H1 (cell line): ENCODE results near the gene PACSIN1. TPM values are rescaled to one million over a fixed set of nuclear protein-coding genes. Genes with fewer than 3 reads are reported as not detected.

ENCODE experiments used
- HDAC6 ChIP-seq: IDR thresholded peaks from one replicate; pipeline ENCODE4 v1.7.1; 2012; ENCODE audit warnings: low read depth, mild to moderate bottlenecking, inconsistent platforms, low read length, moderate library complexity
- polyA plus RNA-seq, 7 experiments: library from polyadenylated mRNA; depleted of rRNA in 3 of 7; stranded (reverse) in 5 of 7; unstranded in 2 of 7; fragments of >200 nt in 5 of 7; fragments of 200-250 nt in 2 of 7; gene quantifications; 1 replicate in 5 of 7; 2 replicates in 1 of 7; 4 replicates in 1 of 7; pipeline versions ENCODE4 v1.2.1 to v1.2.3, GENCODE V29; 2011 to 2013; ENCODE audit warnings: missing spikeins in 2 of 7, mixed read lengths in 2 of 7
- total RNA-seq: library from RNA; stranded (reverse); fragmentation: NEBNext Ultra II Directional; extraction: Animal tissue kit (Norgen Biotek cat#: 25700); gene quantifications from 2 replicates; pipeline ENCODE4 v1.2.1, GENCODE V29; 2021
- TF ChIP-seq, protein P1 (sequence below): fragments of 300-600 bp; sonication (generic); IDR thresholded peaks from 2 replicates; pipeline ENCODE4 v1.7.1; 2012; ENCODE audit warnings: low read length, moderate library complexity, mild to moderate bottlenecking, inconsistent platforms; ENCODE audit not compliant: insufficient replicate concordance

The PACSIN1 gene
- total and polyA plus RNA-seq, 2 of the 8 experiments (the other 6 are each of a cell fraction or from before 2014, with no cell fraction given) = 5.9 to 11.1 TPM

DNA sequence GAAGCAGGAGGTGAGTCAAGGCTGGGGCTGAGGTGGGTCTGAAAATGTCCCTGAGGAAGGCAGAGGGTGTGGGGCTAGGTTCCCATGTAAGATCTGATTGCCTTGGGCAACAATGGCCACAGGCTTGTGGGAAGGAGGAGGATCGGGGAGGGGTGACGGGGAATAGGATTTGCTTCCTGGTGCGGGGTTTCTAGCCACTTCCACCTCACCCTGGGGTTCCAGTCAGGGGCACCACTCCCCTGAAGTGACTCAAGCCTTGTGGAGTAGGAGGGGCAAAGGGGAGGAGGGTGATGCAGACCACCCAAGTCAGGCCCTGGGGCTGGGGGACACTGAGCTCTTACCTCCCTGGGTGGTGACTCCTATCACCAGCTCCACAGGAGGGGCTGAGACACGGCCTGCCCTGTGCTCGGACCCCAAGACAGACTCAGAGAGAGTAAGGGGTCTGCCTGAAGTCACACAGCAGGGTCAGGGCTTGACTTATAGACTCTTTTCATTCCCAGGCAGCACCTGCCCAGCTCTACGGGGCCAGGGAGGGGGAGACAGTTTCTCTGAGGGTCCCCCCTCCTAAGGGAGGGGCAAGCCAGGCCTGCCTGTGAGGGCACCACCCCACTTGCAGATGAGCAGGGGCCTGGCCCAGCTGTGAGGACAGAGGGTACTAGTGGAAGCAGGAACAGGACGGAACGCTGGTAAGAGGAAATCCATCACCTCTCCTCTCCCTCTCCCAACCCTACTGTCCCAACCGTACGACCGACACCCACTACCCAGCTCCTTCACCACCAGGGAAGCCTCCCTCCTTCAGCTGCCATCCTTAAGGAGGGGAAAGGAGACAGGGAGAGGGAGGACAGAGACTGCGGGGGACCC lies 102.7 kb downstream of the PACSIN1 start (continued):
- TF ChIP-seq, protein P1, sequence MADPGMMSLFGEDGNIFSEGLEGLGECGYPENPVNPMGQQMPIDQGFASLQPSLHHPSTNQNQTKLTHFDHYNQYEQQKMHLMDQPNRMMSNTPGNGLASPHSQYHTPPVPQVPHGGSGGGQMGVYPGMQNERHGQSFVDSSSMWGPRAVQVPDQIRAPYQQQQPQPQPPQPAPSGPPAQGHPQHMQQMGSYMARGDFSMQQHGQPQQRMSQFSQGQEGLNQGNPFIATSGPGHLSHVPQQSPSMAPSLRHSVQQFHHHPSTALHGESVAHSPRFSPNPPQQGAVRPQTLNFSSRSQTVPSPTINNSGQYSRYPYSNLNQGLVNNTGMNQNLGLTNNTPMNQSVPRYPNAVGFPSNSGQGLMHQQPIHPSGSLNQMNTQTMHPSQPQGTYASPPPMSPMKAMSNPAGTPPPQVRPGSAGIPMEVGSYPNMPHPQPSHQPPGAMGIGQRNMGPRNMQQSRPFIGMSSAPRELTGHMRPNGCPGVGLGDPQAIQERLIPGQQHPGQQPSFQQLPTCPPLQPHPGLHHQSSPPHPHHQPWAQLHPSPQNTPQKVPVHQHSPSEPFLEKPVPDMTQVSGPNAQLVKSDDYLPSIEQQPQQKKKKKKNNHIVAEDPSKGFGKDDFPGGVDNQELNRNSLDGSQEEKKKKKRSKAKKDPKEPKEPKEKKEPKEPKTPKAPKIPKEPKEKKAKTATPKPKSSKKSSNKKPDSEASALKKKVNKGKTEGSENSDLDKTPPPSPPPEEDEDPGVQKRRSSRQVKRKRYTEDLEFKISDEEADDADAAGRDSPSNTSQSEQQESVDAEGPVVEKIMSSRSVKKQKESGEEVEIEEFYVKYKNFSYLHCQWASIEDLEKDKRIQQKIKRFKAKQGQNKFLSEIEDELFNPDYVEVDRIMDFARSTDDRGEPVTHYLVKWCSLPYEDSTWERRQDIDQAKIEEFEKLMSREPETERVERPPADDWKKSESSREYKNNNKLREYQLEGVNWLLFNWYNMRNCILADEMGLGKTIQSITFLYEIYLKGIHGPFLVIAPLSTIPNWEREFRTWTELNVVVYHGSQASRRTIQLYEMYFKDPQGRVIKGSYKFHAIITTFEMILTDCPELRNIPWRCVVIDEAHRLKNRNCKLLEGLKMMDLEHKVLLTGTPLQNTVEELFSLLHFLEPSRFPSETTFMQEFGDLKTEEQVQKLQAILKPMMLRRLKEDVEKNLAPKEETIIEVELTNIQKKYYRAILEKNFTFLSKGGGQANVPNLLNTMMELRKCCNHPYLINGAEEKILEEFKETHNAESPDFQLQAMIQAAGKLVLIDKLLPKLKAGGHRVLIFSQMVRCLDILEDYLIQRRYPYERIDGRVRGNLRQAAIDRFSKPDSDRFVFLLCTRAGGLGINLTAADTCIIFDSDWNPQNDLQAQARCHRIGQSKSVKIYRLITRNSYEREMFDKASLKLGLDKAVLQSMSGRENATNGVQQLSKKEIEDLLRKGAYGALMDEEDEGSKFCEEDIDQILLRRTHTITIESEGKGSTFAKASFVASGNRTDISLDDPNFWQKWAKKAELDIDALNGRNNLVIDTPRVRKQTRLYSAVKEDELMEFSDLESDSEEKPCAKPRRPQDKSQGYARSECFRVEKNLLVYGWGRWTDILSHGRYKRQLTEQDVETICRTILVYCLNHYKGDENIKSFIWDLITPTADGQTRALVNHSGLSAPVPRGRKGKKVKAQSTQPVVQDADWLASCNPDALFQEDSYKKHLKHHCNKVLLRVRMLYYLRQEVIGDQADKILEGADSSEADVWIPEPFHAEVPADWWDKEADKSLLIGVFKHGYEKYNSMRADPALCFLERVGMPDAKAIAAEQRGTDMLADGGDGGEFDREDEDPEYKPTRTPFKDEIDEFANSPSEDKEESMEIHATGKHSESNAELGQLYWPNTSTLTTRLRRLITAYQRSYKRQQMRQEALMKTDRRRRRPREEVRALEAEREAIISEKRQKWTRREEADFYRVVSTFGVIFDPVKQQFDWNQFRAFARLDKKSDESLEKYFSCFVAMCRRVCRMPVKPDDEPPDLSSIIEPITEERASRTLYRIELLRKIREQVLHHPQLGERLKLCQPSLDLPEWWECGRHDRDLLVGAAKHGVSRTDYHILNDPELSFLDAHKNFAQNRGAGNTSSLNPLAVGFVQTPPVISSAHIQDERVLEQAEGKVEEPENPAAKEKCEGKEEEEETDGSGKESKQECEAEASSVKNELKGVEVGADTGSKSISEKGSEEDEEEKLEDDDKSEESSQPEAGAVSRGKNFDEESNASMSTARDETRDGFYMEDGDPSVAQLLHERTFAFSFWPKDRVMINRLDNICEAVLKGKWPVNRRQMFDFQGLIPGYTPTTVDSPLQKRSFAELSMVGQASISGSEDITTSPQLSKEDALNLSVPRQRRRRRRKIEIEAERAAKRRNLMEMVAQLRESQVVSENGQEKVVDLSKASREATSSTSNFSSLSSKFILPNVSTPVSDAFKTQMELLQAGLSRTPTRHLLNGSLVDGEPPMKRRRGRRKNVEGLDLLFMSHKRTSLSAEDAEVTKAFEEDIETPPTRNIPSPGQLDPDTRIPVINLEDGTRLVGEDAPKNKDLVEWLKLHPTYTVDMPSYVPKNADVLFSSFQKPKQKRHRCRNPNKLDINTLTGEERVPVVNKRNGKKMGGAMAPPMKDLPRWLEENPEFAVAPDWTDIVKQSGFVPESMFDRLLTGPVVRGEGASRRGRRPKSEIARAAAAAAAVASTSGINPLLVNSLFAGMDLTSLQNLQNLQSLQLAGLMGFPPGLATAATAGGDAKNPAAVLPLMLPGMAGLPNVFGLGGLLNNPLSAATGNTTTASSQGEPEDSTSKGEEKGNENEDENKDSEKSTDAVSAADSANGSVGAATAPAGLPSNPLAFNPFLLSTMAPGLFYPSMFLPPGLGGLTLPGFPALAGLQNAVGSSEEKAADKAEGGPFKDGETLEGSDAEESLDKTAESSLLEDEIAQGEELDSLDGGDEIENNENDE = no peak
- no peak for TF ChIP-seq HDAC6
